ENCODE data around the gene FIBIN. TPM values are rescaled to one million over a fixed set of nuclear protein-coding genes. Genes with fewer than 3 reads are reported as not detected.
A peak's percentile ranks its signal among the peaks of the same experiment; 100 is the strongest.
"Not testable (repeated sequence)": the region's sequence is repeated elsewhere in the genome, so short reads cannot be mapped to it uniquely, and the experiment has no call there.

Gene FIBIN
- total and polyA plus RNA-seq, 8 donors, result 4.0 to 18.5 (median 6.9) TPM

DNA sequence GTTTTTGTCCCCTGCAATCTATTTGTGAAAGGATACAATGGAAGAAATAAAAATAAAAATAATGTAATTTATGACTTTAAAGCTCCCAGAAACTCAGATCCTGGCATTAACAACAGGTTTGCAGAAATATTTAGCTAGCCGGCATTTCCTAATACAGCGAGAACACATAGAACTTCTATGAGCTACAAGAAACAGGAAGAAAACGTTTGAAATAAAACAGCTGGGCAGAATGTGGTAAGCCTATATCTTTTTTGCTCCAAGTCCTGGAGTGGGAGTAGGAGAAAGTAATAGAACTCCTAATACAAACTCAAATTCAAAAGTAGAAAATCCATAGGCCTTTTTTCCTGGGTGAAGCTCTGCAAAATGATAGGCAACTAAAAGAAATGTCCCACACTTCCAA, 29.6 kb upstream of the FIBIN start:
- Histone ChIP-seq H3K9me3 (no peaks in the 10 kb centered on the region), H3K4me3 (no peak overlapping the region), H3K27ac (no peak overlapping the region), H3K27me3 (no peaks in the 10 kb centered on the region), H3K4me1 (no peaks in the 10 kb centered on the region), H3K36me3 (no peaks in the 10 kb centered on the region)
- TF ChIP-seq, protein P1, sequence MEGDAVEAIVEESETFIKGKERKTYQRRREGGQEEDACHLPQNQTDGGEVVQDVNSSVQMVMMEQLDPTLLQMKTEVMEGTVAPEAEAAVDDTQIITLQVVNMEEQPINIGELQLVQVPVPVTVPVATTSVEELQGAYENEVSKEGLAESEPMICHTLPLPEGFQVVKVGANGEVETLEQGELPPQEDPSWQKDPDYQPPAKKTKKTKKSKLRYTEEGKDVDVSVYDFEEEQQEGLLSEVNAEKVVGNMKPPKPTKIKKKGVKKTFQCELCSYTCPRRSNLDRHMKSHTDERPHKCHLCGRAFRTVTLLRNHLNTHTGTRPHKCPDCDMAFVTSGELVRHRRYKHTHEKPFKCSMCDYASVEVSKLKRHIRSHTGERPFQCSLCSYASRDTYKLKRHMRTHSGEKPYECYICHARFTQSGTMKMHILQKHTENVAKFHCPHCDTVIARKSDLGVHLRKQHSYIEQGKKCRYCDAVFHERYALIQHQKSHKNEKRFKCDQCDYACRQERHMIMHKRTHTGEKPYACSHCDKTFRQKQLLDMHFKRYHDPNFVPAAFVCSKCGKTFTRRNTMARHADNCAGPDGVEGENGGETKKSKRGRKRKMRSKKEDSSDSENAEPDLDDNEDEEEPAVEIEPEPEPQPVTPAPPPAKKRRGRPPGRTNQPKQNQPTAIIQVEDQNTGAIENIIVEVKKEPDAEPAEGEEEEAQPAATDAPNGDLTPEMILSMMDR (IDR thresholded peaks at IDR 0.05), result no peak
- DNase-seq (peak in 1 of 4 donors; percentile 70), ATAC-seq (no peak)
- intact Hi-C loops (cut with DNase I), result no loop called here

DNA sequence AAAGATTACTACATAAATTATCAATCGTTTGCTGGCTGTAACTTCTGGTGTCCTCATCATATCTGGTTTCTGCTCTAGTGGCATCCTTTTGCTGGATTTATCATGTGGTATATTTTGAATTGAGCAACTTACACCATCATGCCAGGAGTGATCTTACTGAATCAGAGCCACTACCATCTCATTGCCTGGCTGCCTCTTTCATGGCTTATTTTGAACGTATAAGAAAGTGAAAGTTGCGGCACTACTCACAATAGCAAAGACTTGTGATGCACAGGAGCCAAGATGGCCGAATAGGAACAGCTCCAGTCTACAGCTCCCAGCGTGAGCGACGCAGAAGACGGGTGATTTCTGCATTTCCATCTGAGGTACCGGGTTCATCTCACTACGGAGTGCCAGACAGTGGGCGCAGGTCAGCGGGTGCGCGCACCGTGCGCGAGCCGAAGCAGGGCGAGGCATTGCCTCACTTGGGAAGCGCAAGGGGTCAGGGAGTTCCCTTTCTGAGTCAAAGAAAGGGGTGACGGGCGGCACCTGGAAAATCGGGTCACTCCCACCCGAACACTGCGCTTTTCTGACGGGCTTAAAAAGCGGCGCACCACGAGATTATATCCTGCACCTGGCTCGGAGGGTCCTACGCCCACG, 28.9 kb upstream of the FIBIN start:
- H3K27me3 ChIP-seq; H3K36me3 ChIP-seq; ATAC-seq; H3K4me3 ChIP-seq; DNase-seq; intact Hi-C loops (cut with DNase I); H3K27ac ChIP-seq; H3K9me3 ChIP-seq; H3K4me1 ChIP-seq: not testable (repeated sequence)

DNA sequence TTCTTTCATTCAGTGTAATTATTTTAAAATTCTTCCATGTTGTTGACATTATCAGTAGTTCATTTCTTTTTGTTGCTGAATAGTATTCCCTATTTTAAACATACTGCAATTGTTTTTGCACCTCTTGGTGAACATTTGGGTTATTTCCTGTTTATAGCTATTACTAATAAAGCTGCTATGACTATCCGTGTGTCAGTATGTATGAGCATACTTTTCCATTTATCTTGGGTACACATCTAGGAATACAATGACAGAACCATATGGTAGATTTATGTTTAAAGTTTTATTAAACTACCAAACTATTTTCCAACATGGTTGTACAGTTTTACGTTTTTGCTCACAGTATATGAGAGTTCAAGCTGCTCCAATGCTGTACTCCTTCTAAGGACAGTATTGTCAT, 22.0 kb upstream of the FIBIN start:
- TF ChIP-seq, protein P1 (IDR thresholded peaks at IDR 0.05), result no peak
- no peaks in the 10 kb centered on the region for H3K27me3 ChIP-seq
- DNase-seq, result no peak
- no peaks in the 10 kb centered on the region for H3K36me3 ChIP-seq
- no peak for ATAC-seq
- no peaks in the 10 kb centered on the region for H3K9me3 ChIP-seq
- no peak overlapping the region for H3K4me3 ChIP-seq
- H3K27ac ChIP-seq, result no peak overlapping the region
- no peaks in the 10 kb centered on the region for H3K4me1 ChIP-seq
- intact Hi-C loops (cut with DNase I), result no loop called here

DNA sequence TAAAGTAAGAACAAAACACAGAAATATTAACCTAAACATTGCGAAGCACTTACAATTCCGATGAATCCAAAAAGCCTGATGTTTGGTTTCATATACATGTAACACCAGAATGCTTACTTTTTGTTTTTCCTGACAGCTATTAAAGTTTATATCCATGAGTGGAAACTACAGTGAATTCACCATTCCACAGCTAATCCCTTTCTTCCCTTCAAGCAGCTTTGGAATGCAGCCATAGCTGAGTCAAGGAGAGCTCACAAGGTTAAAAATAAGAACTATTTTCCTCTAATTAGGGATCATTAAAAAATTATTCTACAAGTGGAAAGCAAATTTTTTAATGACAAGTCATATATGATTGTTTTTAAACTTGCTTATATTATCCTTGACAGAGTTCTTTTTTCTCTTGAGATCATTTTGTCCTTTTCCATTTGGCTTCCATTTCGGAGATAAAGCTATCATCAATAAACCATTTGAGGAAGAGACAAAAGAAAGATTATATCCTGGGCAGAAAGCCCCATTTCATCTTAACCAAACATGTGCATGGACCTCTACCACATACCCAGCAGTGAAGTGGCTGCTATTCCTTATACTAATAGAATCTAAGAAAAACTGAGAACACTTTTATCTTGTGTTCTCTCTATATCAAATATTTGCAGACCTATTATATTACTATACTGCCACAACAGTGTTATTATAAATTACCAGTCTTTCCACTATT, 19.7 kb upstream of the FIBIN start:
- TF ChIP-seq, protein P1 (IDR thresholded peaks at IDR 0.05), result no peak
- Histone ChIP-seq H3K4me3 (no peak overlapping the region), H3K36me3 (no peaks in the 10 kb centered on the region), H3K9me3 (peaks cover 0 to 15% of the 10 kb centered on the region in 2 donors), H3K27ac (no peak overlapping the region), H3K27me3 (no peaks in the 10 kb centered on the region), H3K4me1 (no peaks in the 10 kb centered on the region)
- intact Hi-C loops (cut with DNase I), result no loop called here
- DNase-seq (peak in 1 of 4 donors; percentile 32), ATAC-seq (no peak)

DNA sequence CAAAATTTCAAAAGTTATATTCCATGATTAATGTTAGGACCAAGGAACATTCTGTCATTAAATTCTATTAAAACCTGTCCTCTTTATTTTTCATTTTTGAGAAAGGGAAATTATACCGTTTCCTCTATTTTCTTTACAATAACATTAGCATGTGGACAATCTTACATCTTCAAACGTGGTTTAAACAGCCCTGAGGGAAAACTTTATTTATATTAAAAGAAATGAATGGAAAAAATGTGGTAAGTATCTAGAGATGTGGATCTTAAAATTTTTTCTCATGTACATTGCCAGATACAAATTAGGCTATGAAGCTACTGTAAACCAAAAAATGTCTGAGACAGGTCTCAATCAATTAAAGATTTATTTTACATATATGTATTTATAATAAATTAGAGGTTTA, 18.9 kb upstream of the FIBIN start:
- DNase-seq (no peak), ATAC-seq (no peak)
- Histone ChIP-seq H3K4me3 (no peak overlapping the region), H3K4me1 (no peaks in the 10 kb centered on the region), H3K27me3 (no peaks in the 10 kb centered on the region), H3K27ac (no peak overlapping the region), H3K9me3 (peaks cover 0 to 22% of the 10 kb centered on the region in 2 donors), H3K36me3 (no peaks in the 10 kb centered on the region)
- intact Hi-C loops (cut with DNase I), result no loop called here
- TF ChIP-seq, protein P1 (IDR thresholded peaks at IDR 0.05), result no peak

Measured in left lung (tissue), 10 donors.